NCI-H460 (cell line): ENCODE data around the gene SLC22A23. TPM values are rescaled to one million over a fixed set of nuclear protein-coding genes. Genes with fewer than 3 reads are reported as not detected.

Experiments used
- DNase-seq: peaks from one replicate; pipeline ENCODE4 v3.0.0-alpha.2; 2016; ENCODE audit warnings: low read depth; ENCODE audit errors: extremely low read depth
- total RNA-seq: library from RNA; depleted of rRNA; stranded (reverse); fragments of >200 nt; shearing (Covaris generic); gene quantifications from 2 replicates; pipeline ENCODE4 v1.2.3, GENCODE V29; 2014

Gene SLC22A23
- total RNA-seq, 1 experiment from 2014 or later: 4.9 TPM

DNA sequence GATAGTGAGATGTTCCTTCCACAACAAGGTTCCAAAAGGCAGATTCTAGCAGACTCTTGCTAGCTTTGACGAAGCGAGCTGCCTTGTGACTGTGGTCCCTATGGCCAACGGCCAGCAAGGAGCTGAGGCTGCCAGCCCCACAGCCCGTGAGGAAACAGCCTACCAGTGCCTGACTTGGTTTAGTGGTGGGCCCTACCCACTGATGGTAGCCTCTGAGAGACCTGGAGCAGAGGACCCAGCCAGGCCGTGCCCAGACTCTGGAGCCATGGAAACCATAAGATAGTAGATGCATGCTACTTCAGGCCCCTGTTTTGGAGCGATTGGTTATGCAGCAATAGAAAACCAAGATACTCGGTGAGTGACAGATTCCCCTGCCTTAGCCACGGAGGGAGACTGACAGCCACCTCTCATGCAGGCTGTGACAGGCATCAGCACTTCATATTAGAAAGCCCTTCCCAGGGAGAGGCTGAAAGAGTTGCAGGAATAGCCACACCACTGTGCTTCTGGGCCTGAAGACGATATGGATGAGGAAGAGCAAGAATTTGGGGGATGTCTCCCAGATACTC is 178.9 kb downstream of the SLC22A23 start:
- DNase-seq: no peak

DNA sequence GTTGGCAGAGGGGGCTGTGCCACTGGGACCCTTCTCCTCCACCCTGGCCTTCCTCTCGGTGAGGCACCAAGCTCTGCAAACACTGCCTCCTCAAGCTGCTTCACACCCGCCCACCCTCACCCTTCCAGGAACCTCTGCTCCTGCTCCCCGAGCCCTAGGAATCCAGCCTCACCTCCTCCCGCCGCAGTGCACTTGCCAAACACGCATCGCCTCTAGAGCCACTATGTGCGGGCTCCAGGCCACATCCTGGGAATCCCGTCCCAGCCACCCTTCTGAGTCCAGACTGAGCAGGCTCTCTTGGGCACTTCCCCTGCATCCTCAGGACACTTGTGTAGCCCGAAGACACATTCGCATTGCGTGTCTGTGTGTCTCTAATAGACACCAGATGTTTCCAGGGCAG is 179.6 kb downstream of the SLC22A23 start:
- no peak for DNase-seq

DNA sequence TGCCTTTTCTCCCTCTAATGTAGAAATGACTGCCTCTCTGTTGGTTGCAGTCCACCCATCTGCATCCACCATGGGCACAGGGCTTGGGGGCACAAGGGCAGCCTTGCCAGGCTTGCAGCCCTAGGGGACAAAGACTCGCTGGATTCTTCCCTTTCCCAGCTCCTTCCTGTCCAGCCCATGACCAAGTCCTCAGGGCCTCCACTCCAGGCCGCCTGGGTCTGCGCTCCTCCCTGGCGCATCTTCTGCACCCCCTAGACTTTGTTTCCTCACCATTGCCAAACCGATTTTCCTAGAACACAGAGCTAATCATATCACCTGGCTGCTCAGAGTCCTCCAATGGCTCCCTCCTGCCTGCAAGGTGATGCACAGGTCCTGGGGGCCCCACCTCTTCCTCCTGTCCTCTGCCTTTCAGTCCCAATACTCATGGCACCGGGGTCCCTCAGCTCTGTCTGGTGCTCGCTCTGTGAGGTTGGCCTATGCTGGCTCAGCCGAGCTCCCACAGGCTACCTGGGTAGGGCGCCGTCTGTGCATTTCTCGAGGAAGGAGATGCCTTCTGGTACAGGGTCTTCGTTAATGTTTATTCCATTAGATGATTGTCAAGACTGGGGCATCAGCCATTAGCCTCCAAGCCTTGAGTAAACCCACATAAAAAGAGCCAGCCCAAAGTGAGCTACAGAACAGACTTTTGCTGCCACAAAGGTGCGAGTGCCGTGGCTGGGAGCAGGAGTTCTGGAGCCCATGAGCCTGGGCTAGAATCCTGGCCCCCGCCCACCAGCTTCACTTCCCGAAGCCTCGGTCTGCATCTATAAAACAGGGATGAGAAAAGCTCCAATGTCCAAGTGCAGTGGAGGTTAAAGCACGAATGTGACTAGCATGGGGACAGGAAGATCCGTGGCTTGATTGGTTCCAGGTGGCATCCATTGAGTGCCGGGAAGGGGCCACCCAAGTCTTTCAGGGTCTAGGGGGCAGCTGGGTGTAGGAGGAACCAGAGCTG is 180.4 kb downstream of the SLC22A23 start:
- no peak for DNase-seq

DNA sequence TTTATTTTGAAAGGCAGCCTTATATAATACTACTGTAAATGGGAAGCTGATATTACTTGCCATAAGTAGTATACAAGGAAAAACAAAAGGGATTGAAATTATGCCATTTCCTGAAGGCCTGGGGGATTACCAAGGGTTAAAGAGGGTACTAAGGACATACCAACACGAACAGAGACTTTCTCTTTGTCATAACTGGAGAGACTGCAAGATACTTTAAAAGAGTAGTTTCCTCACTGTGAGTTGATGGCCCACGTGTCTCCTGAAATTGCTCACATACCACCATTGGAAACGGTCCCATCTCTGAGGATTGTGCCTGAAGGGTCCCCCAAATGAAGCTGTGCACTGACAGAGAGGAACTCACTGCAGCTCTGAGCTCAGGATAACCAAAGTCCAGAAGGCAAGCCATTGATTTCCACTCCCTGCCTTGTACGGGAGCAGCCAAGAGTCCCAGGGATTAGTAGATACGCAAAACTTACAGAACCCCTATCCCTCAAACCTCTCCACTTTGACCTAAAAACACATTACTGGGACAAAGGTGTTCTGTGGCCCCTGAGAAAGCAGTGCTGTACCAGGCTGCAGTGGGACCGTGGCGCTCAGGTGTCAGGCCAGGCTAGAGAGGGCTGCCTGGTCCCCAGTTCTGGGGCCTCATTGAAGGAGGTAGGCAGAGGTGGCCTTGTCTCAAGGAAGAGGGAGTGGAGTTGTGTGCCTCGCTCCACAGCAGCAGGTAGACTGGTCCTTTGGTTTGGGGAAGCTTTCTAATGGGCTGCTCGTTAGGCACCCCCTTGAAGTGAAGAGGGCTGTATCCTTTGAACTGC is 182.9 kb downstream of the SLC22A23 start:
- no peak for DNase-seq

DNA sequence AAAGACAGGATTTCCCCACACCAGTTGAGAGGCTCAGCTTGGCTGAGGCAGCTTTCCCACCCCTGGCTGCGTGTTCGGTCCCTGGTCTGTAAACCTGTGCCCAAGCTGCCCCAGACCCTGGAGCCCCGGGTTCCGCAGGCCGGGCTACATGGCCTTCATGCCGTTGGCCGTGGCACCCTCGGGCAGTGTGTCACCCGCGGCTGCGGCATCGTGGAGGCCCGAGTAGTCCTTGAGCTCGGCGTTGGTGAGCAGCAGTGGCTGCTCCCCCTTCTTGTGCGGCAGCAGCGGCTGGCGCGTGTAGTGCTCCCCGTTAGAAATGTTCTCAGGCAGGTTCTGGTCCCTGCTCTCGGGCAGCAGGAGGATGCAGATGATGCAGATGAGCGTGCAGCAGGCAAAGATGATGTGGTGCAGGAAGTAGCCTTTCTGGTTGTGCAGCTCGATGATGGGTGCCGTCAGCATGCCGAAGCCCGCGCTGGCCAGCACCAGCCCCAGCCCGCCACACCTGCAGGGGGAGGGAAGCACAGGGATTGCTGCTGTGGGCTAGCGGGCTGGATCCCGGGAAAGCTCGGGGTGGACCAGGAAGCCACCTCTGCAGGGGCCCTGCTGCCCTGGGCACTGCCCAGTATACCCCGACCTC is 183.8 kb downstream of the SLC22A23 start:
- no peak for DNase-seq

DNA sequence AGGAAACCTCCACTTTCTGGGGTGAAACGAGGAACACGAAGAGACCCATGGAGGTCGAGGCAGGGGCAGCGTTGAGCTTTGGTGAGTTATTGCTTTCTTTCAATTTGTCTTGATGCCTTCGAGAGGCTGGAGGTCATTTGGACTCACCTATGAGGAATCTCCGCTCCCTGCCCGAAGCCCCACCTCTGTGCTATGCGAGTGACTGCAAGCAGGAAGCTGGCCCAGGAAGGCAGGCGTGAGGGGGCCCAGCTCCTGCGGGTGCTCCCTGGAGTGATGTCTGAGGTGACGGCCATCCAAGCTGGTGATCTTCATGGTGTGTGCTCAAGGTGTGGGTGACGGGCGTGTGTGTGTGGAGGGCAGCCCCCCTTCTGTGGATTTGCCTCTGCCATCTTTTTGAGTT is 185.1 kb downstream of the SLC22A23 start:
- no peak for DNase-seq

DNA sequence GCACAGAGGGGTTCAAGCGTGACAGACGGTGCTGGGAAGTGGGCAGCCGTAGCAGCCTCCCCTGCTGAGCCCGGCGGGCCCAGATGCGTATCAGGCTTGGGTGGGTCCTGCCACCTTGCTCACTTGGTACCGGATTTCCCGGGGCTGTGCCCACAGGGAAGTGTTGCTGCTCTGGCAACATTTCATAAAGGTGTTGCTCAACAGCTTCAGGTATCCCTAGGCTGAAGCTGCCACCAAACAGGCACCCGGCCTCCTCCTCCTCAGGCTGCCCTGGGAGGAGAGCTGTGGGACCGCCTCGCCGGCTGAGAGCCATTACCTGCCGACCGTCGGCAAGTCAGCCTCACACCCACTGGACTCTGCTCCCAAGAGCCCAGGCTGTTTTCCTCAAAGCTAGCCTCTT is 186.6 kb downstream of the SLC22A23 start:
- DNase-seq: no peak

DNA sequence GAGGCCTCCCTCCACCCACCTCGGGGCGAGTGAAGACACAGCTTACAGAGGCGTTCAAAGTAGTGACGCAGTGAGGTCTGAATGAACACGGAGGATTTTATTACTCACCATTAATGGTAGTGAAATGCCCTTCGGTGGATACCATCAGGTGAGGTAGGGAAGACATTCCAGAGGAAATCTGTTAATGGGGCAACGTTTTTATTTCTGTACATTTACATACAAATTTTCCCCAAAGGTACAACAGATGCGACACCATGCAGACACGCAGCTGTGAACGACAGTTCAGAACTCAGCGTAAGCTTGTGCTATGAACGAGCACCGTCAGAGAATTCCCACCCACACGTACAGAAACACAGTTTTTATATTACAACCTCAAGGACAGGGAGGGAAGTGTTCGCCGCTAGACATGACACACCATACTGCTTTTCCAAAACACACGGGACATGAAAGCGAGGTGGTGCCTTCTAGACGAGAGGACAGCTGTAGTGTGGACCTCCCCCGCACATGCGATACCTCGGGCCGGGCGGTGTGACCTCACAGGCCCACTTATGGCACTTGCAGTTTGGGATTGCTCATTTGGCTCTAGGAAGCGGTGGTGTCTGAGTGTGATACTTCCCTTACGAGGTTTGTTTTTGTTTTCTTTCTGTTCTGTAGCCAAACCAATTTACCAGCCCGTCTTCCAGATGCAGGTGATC is 187.4 kb downstream of the SLC22A23 start:
- DNase-seq: no peak

DNA sequence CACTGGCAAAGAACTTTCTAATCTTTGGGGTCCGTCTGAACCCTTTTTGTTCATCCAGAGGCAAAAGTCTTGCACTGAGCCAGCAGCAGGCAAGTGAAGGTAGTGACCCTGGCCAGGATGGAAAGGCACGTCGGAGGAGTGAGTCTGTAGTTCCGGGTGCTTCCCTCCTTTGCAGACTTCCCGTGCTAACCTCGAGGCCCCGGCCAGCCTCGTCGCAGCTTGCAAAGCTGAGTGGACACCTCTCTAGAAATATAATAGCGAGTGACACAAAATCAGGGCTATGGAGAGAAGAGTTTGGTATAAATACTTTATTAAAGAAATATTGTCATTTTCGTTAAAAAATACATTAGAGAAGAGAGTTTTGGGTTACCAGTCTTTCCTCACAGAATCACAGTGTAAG is 188.2 kb downstream of the SLC22A23 start:
- no peak for DNase-seq

DNA sequence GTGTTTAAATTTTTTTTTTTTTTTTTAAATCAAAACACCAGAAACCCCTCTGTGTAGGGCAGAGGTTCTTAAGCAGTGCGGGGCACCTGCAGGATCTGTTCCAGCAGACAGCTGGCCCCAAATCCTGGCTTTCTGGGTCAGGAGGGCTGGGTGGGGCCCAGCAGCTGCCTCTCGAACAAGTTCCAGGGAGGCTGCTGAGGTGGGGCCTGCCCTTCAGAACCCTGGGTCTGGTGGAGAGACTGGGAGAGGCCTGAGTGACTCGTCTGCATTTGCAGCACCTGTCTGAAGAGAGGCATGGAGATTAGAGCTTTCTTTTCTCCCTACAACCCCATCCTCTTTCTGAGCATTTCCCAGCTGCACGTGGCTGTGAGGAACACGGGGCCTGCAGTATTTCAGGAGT is 189.7 kb downstream of the SLC22A23 start:
- DNase-seq: no peak

DNA sequence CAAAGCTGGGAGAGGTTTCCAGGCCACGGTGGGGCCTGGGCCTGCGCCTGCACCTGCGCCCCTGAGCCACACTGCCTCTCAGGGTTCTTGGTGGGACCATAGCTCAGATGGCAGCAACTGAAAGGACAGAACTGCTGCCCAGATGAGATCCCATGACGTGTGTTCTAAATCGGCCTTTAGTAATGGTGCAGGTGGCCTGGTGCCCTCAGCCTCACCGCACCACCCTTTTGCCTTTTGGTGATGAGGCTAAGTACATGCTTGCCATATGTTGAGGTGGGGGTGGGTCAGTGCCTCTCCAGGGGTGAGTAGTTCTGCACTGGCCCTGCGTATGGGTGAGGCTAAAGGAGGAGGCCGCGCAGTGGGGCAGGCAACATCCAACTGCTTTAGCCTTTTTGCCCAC is 190.7 kb downstream of the SLC22A23 start:
- DNase-seq: no peak

DNA sequence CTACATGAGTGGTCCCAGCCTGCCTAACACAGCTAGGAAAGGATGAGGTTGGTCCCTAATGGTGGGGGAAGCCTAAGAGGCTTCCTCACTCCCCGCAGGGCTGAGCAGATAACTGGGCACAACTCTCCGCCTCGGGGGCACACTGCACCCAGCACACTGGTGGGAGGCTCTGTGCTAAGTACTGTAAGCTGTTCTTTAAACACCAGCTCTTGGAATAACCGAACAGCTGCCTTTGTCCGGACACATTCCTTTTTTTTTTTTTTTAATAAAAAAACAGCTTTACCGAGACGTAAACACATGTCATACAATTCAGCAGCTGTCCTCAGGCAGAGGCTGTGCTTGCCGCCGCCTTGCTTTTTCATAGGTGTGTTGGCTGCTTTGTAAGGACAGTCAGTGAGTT is 191.2 kb downstream of the SLC22A23 start:
- DNase-seq: no peak

DNA sequence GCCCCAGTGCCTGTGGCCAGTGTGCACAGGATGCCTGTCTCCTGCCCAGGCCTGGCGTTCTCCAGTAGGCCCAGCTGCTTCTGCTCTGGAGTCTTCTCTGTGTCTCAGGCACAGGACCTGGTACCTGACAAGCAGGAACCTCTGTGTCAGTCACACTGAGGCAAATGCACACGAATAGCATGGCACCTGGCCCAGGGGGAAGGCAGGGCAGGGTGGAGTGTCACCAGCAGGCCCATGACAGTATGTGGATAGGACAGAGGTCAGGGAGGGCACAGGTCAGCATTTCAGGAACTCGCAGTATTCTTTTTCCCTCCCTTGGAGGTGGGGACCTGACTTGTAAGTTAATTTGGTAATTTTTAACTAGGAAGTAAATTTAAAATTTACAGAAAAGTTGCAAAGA is 192.5 kb downstream of the SLC22A23 start:
- DNase-seq: no peak

DNA sequence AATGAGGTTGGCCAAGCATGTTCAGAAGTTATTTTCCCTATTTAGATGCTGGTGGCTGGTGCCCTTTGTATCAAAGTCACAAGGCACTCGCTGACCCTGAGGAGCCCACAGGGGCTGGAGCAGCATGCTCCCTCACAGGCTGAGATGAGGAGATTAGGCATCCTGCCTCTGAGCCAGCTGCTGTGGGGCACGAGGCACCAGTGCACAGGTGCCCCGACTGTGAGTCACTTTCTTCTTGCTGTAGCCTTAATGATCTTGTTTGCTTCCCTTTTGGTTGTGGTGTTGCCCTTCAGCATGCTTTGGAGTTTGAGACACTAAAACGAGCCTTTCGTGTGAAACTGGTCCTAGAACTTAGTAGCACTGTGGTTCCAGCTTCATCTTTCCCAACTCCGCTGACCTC is 193.8 kb downstream of the SLC22A23 start:
- DNase-seq: no peak

DNA sequence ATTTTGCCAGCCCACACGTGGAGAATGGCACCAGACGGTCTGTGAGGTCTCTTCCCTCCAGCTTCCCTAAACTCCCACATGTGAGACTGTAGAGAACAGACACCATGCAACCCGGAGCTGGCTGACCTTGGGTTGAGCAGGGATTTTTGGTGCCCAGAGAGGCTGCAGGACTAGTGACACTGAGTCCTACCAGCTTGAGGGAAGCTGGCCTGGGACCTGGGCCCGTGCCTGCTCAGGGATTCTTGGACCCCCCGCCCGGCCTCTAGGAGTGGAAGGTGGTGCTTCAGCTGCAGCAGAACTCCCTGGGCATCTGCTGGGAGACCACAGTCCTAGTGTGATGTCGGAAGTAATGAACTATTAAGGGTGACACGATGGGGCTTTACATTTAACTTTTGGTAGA is 194.9 kb downstream of the SLC22A23 start:
- DNase-seq: no peak

DNA sequence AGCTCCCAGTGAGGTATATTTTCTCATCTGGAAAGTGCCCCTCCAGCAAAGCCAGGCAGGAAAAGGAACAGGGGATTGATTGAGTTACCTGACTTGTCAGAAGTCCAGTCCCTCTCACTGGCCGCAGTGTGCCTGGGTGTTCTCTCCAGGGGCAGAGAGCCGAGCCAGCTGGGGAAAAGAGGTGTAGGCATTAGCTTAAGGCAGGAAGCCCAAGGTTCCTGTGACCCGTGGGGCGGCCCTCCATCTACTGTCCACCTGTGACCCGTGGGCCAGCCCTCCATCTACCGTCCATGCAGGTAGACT is 195.4 kb downstream of the SLC22A23 start:
- DNase-seq: no peak

DNA sequence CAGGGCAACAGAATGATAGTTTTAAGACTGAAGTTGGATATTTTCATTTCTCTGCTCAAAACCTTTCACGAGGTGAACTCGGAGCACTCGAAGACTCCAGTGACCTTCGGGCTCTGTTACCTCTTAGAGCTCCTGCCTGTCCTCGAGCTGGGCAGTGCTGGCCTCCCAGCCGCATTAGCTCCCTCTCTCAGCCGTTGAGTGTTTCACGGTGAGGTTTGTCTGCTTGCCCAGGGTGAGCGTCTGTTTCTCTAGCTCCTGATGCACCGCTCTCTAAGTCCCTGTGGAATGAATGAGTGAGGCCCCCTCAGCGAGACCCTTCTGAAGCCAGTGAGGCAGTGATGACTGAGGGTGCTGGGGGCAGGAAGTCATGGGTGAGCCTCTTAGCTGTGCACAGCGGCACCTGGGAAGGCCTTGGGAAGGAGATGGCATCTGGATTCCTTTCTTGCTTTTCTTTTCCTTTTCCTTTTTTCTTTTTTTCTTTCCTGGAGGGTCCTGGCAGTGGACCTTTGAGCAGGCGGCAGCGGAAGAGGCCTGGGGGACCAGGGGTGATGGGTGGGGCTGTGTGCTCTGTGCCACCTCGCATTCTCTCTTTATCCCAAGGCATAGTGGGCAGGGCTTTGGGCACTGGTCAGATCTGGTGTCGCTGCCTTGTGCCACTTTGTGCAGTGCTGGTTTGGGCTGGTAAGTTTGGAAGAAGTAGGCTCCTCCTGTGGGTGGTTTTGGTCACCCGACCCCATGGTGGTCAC is 195.9 kb downstream of the SLC22A23 start:
- no peak for DNase-seq

DNA sequence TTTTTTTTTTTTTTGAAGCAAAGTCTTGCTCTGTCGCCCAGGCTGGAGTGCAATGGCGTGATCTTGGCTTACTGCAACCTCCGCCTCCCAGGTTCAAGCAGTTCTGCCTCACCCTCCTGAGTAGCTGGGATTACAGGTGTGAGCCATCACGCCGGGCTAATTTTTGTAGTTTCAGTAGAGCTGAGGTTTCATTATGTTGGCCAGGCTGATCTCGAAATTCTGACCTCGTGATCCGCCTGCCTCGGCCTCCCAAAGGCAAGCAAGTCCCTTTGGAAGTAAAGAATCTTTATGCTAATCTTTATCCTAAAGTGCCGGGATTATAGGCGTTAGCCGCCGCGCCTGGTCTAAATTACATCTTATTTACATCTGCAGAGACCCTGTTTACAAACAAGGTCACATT is 196.6 kb downstream of the SLC22A23 start:
- DNase-seq: no peak

DNA sequence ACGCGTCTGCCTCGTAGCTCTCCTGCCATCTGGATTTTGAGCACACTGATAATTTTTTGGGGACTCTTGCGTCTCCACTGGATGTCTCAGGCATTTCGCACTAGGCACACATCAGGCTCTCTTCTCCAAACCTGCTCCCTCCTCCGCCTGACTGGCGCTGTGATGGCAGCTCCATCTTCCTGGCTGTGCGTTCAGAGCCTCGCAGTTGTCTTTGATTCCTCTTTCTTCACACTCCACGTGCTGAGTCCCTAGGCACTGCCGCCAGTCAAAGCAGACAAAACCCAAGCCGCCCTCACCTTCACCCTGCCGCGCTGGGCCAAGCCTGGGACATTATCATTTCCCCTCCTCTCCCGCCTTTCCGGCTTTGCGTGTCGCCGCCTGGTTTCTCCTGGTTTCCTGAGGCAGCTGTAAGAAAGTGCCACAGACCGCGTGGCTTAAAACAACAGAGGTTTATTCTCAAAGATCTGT is 197.3 kb downstream of the SLC22A23 start:
- no peak for DNase-seq
